ENCODE measurements around the gene TMEM229B.
"Not testable (repeated sequence)": the region's sequence is repeated elsewhere in the genome, so short reads cannot be mapped to it uniquely, and the experiment has no call there.

TMEM229B gene

DNA sequence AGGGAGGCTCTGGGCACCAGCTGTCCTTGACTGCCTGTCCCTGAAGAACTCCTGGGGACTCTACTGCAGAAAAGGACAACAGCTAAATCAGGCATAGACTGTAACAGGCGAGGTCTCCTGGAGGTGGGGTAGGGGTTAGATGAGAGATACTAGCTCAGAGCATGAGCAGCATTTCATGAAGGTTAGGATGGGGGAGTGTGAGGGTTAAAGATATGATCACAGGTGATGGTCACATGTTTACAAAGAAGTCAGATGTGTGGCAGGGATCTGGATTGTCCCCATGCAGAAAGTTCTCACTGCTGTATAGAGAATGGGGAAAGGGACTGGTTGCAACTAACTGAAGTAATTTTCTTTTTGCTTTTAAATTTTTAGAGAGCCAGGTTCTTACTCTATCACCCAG lies 26.5 kb downstream of the TMEM229B start:
- TF ChIP-seq CTCF (IDR thresholded peaks at IDR 0.05; ENCODE audit: low read length, missing control alignments) = no peak
- no peak overlapping the region for H3K4me3 ChIP-seq (replicated peaks; ENCODE audit: low read depth, low read length)
- no peak for DNase-seq (ENCODE audit: low read depth)

- DNase-seq (ENCODE audit: low read depth) = peak; percentile 69
- no peak overlapping the region for H3K4me3 ChIP-seq (replicated peaks; ENCODE audit: low read depth, low read length)
Observed at GRCh38 chr14:67461341-67461985, 27.1 kb downstream of the TMEM229B start.

GRCh38 chr14:67459336-67459735 lies 29.2 kb downstream of the TMEM229B start:
- H3K4me3 ChIP-seq (replicated peaks; ENCODE audit: low read depth, low read length) = no peak overlapping the region
- no peak for TF ChIP-seq CTCF (IDR thresholded peaks at IDR 0.05; ENCODE audit: low read length, missing control alignments)
- no peak for DNase-seq (ENCODE audit: low read depth)

More at GRCh38 chr14:67461341-67461985, 27.1 kb downstream of the TMEM229B start:
- no peak for TF ChIP-seq CTCF (IDR thresholded peaks at IDR 0.05; ENCODE audit: low read length, missing control alignments)

DNA sequence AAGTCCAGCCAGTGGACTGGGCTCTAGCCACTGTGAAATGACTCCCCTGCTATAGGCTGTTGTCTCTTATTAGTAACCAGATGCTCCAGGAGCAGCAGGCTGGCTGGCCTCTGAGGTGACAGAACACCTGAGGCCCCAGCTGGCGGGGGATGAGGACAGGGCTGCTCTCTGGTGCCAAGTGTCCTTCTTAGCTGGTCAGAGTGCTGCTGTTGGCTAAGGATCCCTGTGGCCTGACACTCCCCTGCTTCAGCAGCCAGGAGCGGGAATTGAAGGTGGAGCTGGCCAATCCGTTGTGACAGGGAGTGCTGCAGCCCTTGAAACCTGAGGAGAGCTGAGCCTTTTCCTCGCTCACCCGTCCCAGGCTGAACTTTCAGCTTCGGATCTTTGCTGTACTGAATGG lies 30.7 kb downstream of the TMEM229B start:
- DNase-seq (ENCODE audit: low read depth) = no peak
- no peak overlapping the region for H3K4me3 ChIP-seq (replicated peaks; ENCODE audit: low read depth, low read length)
- no peak for TF ChIP-seq CTCF (IDR thresholded peaks at IDR 0.05; ENCODE audit: low read length, missing control alignments)

GRCh38 chr14:67456732-67457131 lies 31.8 kb downstream of the TMEM229B start:
- no peak for DNase-seq (ENCODE audit: low read depth)
- no peak overlapping the region for H3K4me3 ChIP-seq (replicated peaks; ENCODE audit: low read depth, low read length)
- no peak for TF ChIP-seq CTCF (IDR thresholded peaks at IDR 0.05; ENCODE audit: low read length, missing control alignments)

DNA sequence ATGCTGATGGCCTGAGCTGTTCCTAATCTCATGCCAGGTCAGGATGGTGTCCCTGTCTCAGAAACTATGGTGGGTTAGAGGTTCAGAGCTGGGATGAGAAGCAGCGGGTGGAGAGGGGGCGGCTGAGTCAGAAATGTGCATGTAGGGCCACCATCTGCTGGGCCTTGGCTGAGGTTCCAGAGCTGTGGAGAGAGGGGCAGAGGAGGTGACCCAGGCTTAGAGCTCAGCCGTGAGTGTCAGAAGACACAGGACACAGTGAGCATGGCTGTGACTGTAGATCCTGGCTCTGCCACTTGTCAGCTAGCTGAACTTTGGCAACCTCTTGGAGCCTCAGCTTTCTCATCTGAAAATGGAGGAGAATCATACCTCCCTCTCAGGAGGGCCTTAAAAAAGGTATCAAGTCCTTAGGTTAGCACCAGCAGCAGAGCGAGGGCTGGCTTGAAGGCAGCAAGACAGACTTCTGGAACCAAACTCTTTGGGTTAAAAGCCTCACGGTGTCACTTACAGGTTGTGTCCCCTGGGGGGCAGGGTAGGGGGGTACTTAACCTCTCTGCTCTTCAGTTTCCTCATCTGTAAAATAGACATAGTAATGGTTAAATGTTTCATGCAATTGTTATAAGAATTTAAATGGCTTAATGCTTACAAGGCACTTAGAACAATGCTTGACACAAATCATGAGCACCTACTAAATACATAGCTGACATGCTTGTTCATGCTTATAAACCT lies 34.8 kb downstream of the TMEM229B start:
- TF ChIP-seq CTCF (IDR thresholded peaks at IDR 0.05; ENCODE audit: low read length, missing control alignments) = no peak
- H3K4me3 ChIP-seq (replicated peaks; ENCODE audit: low read depth, low read length) = no peak overlapping the region
- no peak for DNase-seq (ENCODE audit: low read depth)

GRCh38 chr14:67451667-67452066 lies 36.9 kb downstream of the TMEM229B start:
- H3K4me3 ChIP-seq (replicated peaks; ENCODE audit: low read depth, low read length); DNase-seq (ENCODE audit: low read depth): not testable (repeated sequence)

Data from fibroblast of pulmonary artery (primary cell).